ENCODE results near the gene HYLS1.
A peak's percentile ranks its signal among the peaks of the same experiment; 100 is the strongest.
"Not testable (repeated sequence)": the region's sequence is repeated elsewhere in the genome, so short reads cannot be mapped to it uniquely, and the experiment has no call there.

The HYLS1 gene

GRCh38 chr11:125887373-125888324, at the start of gene HYLS1:
Gene HYLS1, plus strand, starts transcription at chr11:125887668. Its CDS starts 11,701 bp downstream, at chr11:125899369.
- peak; percentile 98 for DNase-seq

GRCh38 chr11:125842321-125842948, 45.0 kb upstream of the HYLS1 start:
- DNase-seq: no peak

- DNase-seq: no peak
Measured at GRCh38 chr11:125846188-125846587, 41.3 kb upstream of the HYLS1 start.

GRCh38 chr11:125857670-125858069, 29.8 kb upstream of the HYLS1 start:
- not testable (repeated sequence) for DNase-seq

GRCh38 chr11:125862786-125863185, 24.7 kb upstream of the HYLS1 start:
- DNase-seq: not testable (repeated sequence)

- DNase-seq: not testable (repeated sequence)
Measured at GRCh38 chr11:125865354-125865753, 22.1 kb upstream of the HYLS1 start.

- DNase-seq: no peak
Measured at GRCh38 chr11:125869521-125869920, 17.9 kb upstream of the HYLS1 start.

- peak; percentile 6 for DNase-seq
Measured at GRCh38 chr11:125871391-125872137, 15.9 kb upstream of the HYLS1 start.

- no peak for DNase-seq
Measured at GRCh38 chr11:125872138-125872491, 15.4 kb upstream of the HYLS1 start.

- no peak for DNase-seq
Measured at GRCh38 chr11:125873881-125874555, 13.4 kb upstream of the HYLS1 start.

GRCh38 chr11:125874556-125875124, 12.8 kb upstream of the HYLS1 start:
- peak; percentile 39 for DNase-seq

- DNase-seq: no peak
Measured at GRCh38 chr11:125881291-125881690, 6.2 kb upstream of the HYLS1 start.

- DNase-seq: peak; percentile 19
Measured at GRCh38 chr11:125883375-125883774, 4.1 kb upstream of the HYLS1 start.

- peak; percentile 56 for DNase-seq
Measured at GRCh38 chr11:125886997-125887372, 483 bp upstream of the HYLS1 start.

- DNase-seq: no peak
Measured at GRCh38 chr11:125890447-125891100, 3.1 kb downstream of the HYLS1 start.

- DNase-seq: no peak
Measured at GRCh38 chr11:125892071-125892470, 4.6 kb downstream of the HYLS1 start.

- DNase-seq: no peak
Measured at GRCh38 chr11:125892994-125893393, 5.5 kb downstream of the HYLS1 start.

GRCh38 chr11:125901872-125902271, 14.4 kb downstream of the HYLS1 start:
- DNase-seq: no peak

- no peak for DNase-seq
Measured at GRCh38 chr11:125902277-125902926, 14.9 kb downstream of the HYLS1 start.

GRCh38 chr11:125902927-125903710, 15.7 kb downstream of the HYLS1 start, which contains the start of gene PUS3:
Gene PUS3, minus strand, starts transcription at chr11:125903206. Its CDS starts 6,922 bp downstream, at chr11:125896284.
- DNase-seq: peak; percentile 74

Measured in NCI-H226 (cell line).